H1 (cell line): ENCODE data around the gene BRD9. TPM values are rescaled to one million over a fixed set of nuclear protein-coding genes. Genes with fewer than 3 reads are reported as not detected.
A peak's percentile ranks its signal among the peaks of the same experiment; 100 is the strongest.
"Not testable (repeated sequence)": the region's sequence is repeated elsewhere in the genome, so short reads cannot be mapped to it uniquely, and the experiment has no call there.

Experiments used
- CTCF ChIA-PET: fragments of 300-600 bp; sonication (Branson Sonifier 250); formaldehyde crosslinking; loops from one replicate; lab custom pipeline; 2021; ENCODE audit not compliant: partially characterized antibody; lab: Charles Lee
- POLR2A ChIA-PET: fragments of 300-600 bp; sonication (Branson Sonifier 250); formaldehyde crosslinking; loops from one replicate; lab custom pipeline; 2021; ENCODE audit warnings: inconsistent platforms; ENCODE audit not compliant: partially characterized antibody; lab: Charles Lee
- DNase-seq, 2 experiments: peaks; one replicate each; pipeline versions ENCODE4 v3.0.0 to v3.0.0-alpha.2; 2010 to 2022; ENCODE audit warnings: low spot score in 2 of 2, low read depth in 1 of 2, mixed read lengths in 1 of 2
- FAIRE-seq: peaks from 2 replicates; lab custom pipeline; 2011; peaks lifted over from hg19 to GRCh38; lab: Jason Lieb, UNC
- H2AFZ ChIP-seq: 2 replicates; pipeline ENCODE4 v1.8.1; 2012; ENCODE audit warnings: low read length, inconsistent platforms
- H2AK5ac ChIP-seq: 2 replicates; pipeline ENCODE4 v1.6.1; 2013; ENCODE audit warnings: low read depth, low read length
- H2BK120ac ChIP-seq: replicated peaks from 2 replicates; pipeline ENCODE3; 2013; ENCODE audit warnings: low read depth, low read length, inconsistent platforms
- H2BK12ac ChIP-seq: 2 replicates; pipeline ENCODE4 v1.6.1; 2013; ENCODE audit warnings: low read depth, low read length
- H2BK15ac ChIP-seq: 2 replicates; pipeline ENCODE4 v1.6.1; 2013; ENCODE audit warnings: low read length
- H2BK20ac ChIP-seq: 2 replicates; pipeline ENCODE4 v1.6.1; 2013; ENCODE audit warnings: low read length
- H2BK5ac ChIP-seq: 2 replicates; pipeline ENCODE4 v1.6.1; 2013; ENCODE audit warnings: low read depth, low read length
- H3K14ac ChIP-seq: 2 replicates; pipeline ENCODE4 v1.6.1; 2013; ENCODE audit warnings: inconsistent platforms; ENCODE audit not compliant: insufficient read length
- H3K18ac ChIP-seq: 2 replicates; pipeline ENCODE4 v1.6.1; 2013; ENCODE audit warnings: low read length; ENCODE audit errors: extremely low read depth
- H3K23ac ChIP-seq: 2 replicates; pipeline ENCODE4 v1.6.1; 2013; ENCODE audit warnings: inconsistent platforms; ENCODE audit not compliant: insufficient read length
- H3K23me2 ChIP-seq: 2 replicates; pipeline ENCODE4 v1.6.1; 2013; ENCODE audit warnings: low read depth, low read length
- H3K27ac ChIP-seq: 2 replicates; pipeline ENCODE4 v1.6.1; 2011; ENCODE audit warnings: low read depth, low read length, inconsistent platforms
- H3K27me3 ChIP-seq, 4 experiments: replicated peaks in 1 of 4; 1 replicate in 1 of 4; 2 replicates in 3 of 4; pipeline versions ENCODE4 v1.6.1 to v1.8.1; 2011 to 2013; ENCODE audit warnings: low read length in 3 of 4, mild to moderate bottlenecking in 3 of 4, inconsistent platforms in 2 of 4, mixed read lengths in 2 of 4, moderate library complexity in 1 of 4; ENCODE audit not compliant: control insufficient read depth in 3 of 4, insufficient read depth in 3 of 4; ENCODE audit errors: extremely low read depth in 1 of 4
- H3K36me3 ChIP-seq, 4 experiments: 2 replicates each; pipeline versions ENCODE4 v1.6.1 to v1.8.1; 2011 to 2013; ENCODE audit warnings: mild to moderate bottlenecking in 4 of 4, low read length in 3 of 4, moderate library complexity in 2 of 4, control low read depth in 1 of 4, inconsistent platforms in 1 of 4; ENCODE audit not compliant: insufficient read depth in 4 of 4, control insufficient read depth in 2 of 4
- H3K4ac ChIP-seq: replicated peaks from 2 replicates; pipeline ENCODE3; 2013; ENCODE audit warnings: low read length, low read depth, mixed read lengths, inconsistent platforms; ENCODE audit not compliant: insufficient read length
- H3K4me1 ChIP-seq, 4 experiments: replicated peaks in 1 of 4; 1 replicate in 1 of 4; 2 replicates in 3 of 4; pipeline versions ENCODE4 v1.6.1 to v1.8.1; 2011 to 2013; ENCODE audit warnings: low read length in 3 of 4, inconsistent platforms in 2 of 4, mixed read lengths in 1 of 4; ENCODE audit not compliant: insufficient read depth in 4 of 4, control insufficient read depth in 3 of 4
- H3K4me2 ChIP-seq, 2 experiments: 2 replicates each; pipeline versions ENCODE4 v1.6.1 to v1.8.1; 2011 to 2013; ENCODE audit warnings: low read depth in 2 of 2, low read length in 2 of 2, control low read depth in 1 of 2, inconsistent platforms in 1 of 2, mild to moderate bottlenecking in 1 of 2; ENCODE audit not compliant: insufficient read depth in 1 of 2
- H3K4me3 ChIP-seq, 4 experiments: fragments of 200-600, 300-600 bp in 1 of 4; sonication (generic), shearing (Covaris generic), sonication (Bioruptor Twin) in 1 of 4; 2 replicates each; pipeline versions ENCODE4 v1.5.1 to v1.8.1; 2011 to 2016; ENCODE audit warnings: low read length in 4 of 4, low read depth in 3 of 4, control low read depth in 2 of 4, inconsistent platforms in 2 of 4, mild to moderate bottlenecking in 2 of 4, mixed read lengths in 1 of 4, moderate library complexity in 1 of 4; ENCODE audit not compliant: insufficient read depth in 2 of 4; ENCODE audit errors: extremely low read depth in 1 of 4
- H3K56ac ChIP-seq: replicated peaks from 2 replicates; pipeline ENCODE3; 2013; ENCODE audit warnings: low read depth, mild to moderate bottlenecking, mixed read lengths, low read length, inconsistent platforms; ENCODE audit not compliant: insufficient read length
- H3K79me1 ChIP-seq: 2 replicates; pipeline ENCODE4 v1.6.1; 2013; ENCODE audit warnings: low read depth, low read length, control low read depth
- H3K79me2 ChIP-seq, 2 experiments: 2 replicates each; pipeline versions ENCODE4 v1.6.1 to v1.8.1; 2012 to 2013; ENCODE audit warnings: low read length in 2 of 2, mild to moderate bottlenecking in 2 of 2, inconsistent platforms in 1 of 2; ENCODE audit not compliant: insufficient read depth in 2 of 2, control insufficient read depth in 1 of 2
- H3K9ac ChIP-seq, 4 experiments: replicated peaks in 1 of 4; 1 replicate in 1 of 4; 2 replicates in 3 of 4; pipeline versions ENCODE4 v1.6.1 to v1.8.1; 2011 to 2013; ENCODE audit warnings: low read depth in 3 of 4, low read length in 3 of 4, control low read depth in 2 of 4, mild to moderate bottlenecking in 2 of 4, moderate library complexity in 2 of 4, inconsistent platforms in 1 of 4; ENCODE audit errors: extremely low read depth in 1 of 4
- H3K9me3 ChIP-seq, 2 experiments: 2 replicates each; pipeline versions ENCODE4 v1.6.1 to v1.8.1; 2012 to 2013; ENCODE audit warnings: mild to moderate bottlenecking in 2 of 2, moderate library complexity in 2 of 2, control low read depth in 1 of 2, inconsistent platforms in 1 of 2, low read depth in 1 of 2, low read length in 1 of 2, mixed read lengths in 1 of 2; ENCODE audit not compliant: insufficient read depth in 2 of 2
- H4K20me1 ChIP-seq, 2 experiments: replicated peaks in 1 of 2; 2 replicates each; pipeline versions ENCODE3 to v1.8.1; 2011 to 2013; ENCODE audit warnings: inconsistent platforms in 2 of 2, low read length in 2 of 2, mild to moderate bottlenecking in 1 of 2; ENCODE audit not compliant: insufficient read depth in 2 of 2, control insufficient read depth in 1 of 2
- H4K5ac ChIP-seq: 2 replicates; pipeline ENCODE4 v1.6.1; 2013; ENCODE audit warnings: low read length, low read depth, mixed read lengths, inconsistent platforms; ENCODE audit not compliant: insufficient read length
- H4K8ac ChIP-seq: 2 replicates; pipeline ENCODE4 v1.8.0; 2013; ENCODE audit warnings: mild to moderate bottlenecking, moderate library complexity, low read length, inconsistent platforms; ENCODE audit not compliant: insufficient read depth; ENCODE audit errors: extremely low read depth
- H4K91ac ChIP-seq: replicated peaks from 2 replicates; pipeline ENCODE3; 2013; ENCODE audit warnings: low read length, mixed read lengths, inconsistent platforms; ENCODE audit not compliant: insufficient read length
- E2F6 ChIP-seq: IDR thresholded peaks from 2 replicates; pipeline ENCODE4 v1.6.1; 2012; ENCODE audit warnings: inconsistent platforms
- MAX ChIP-seq: IDR thresholded peaks from 2 replicates; pipeline ENCODE4 v1.6.1; 2012; ENCODE audit warnings: inconsistent platforms
- SP2 ChIP-seq: IDR thresholded peaks from 2 replicates; pipeline ENCODE4 v1.6.1; 2012; ENCODE audit warnings: mild to moderate bottlenecking, low read length, inconsistent platforms
- WGBS, 2 experiments: shearing (Covaris generic) in 1 of 2; methylation state at CpG; one replicate each; pipeline versions ENCODE4 v1.1.6 to v1.1.7; 2013 to 2015; ENCODE audit warnings: low lambda C conversion rate in 2 of 2, mixed read lengths in 2 of 2, inconsistent platforms in 1 of 2, low coverage in 1 of 2, missing lambda C conversion rate in 1 of 2; ENCODE audit not compliant: insufficient replicate concordance in 2 of 2, insufficient coverage in 1 of 2, insufficient read length in 1 of 2; ENCODE audit errors: extremely low coverage in 1 of 2, missing lambda C conversion rate in 1 of 2; 5-methylcytosine and 5-hydroxymethylcytosine counted together
- polyA plus RNA-seq, 7 experiments: library from polyadenylated mRNA; depleted of rRNA in 3 of 7; stranded (reverse) in 5 of 7; unstranded in 2 of 7; fragments of >200 nt in 5 of 7; fragments of 200-250 nt in 2 of 7; gene quantifications; 1 replicate in 5 of 7; 2 replicates in 1 of 7; 4 replicates in 1 of 7; pipeline versions ENCODE4 v1.2.1 to v1.2.3, GENCODE V29; 2011 to 2013; ENCODE audit warnings: missing spikeins in 2 of 7, mixed read lengths in 2 of 7
- total RNA-seq: library from RNA; stranded (reverse); fragmentation: NEBNext Ultra II Directional; extraction: Animal tissue kit (Norgen Biotek cat#: 25700); gene quantifications from 2 replicates; pipeline ENCODE4 v1.2.1, GENCODE V29; 2021

Gene BRD9
- total and polyA plus RNA-seq, 2 of the 8 experiments (the other 6 are each of a cell fraction or from before 2014, with no cell fraction given): 9.3 to 49.4 TPM

GRCh38 chr5:892394-893136, at the start of gene BRD9, which contains the start of gene TRIP13 (continued):
- TF ChIP-seq MAX (peak; percentile 83), E2F6 (peak; percentile 66; the same call in 1 of the 2 replicates), SP2 (no peak)

GRCh38 chr5:940741-941140, 48.1 kb upstream of the BRD9 start:
- H3K23ac ChIP-seq, H2AK5ac ChIP-seq, H3K9ac ChIP-seq, H3K4me3 ChIP-seq, H3K4me2 ChIP-seq, H4K20me1 ChIP-seq, H4K8ac ChIP-seq, FAIRE-seq, H3K36me3 ChIP-seq, H4K5ac ChIP-seq, H3K79me1 ChIP-seq, H3K56ac ChIP-seq, POLR2A ChIA-PET, H2BK5ac ChIP-seq, H2BK15ac ChIP-seq, H3K9me3 ChIP-seq, H3K79me2 ChIP-seq, H2BK12ac ChIP-seq, H3K27me3 ChIP-seq, DNase-seq, H3K18ac ChIP-seq, H3K4ac ChIP-seq, H2BK120ac ChIP-seq, H2BK20ac ChIP-seq, H2AFZ ChIP-seq, H3K27ac ChIP-seq, H3K23me2 ChIP-seq, H4K91ac ChIP-seq, H3K4me1 ChIP-seq, H3K14ac ChIP-seq: not testable (repeated sequence)
- WGBS, 2 experiments: 79% methylated on average over 2 of the region's 2 CpGs; no CpG with 5 or more reads in 1 of the 2 experiments
- CTCF ChIA-PET: interaction anchor here (1.1 to 1.5 kb wide), 3 partner anchors 8 to 42 kb away, joined by 3 to 5 read pairs (median 4); no protein-coding TSS in a partner anchor
